ENCODE measurements around the gene AMDHD1.

DNA sequence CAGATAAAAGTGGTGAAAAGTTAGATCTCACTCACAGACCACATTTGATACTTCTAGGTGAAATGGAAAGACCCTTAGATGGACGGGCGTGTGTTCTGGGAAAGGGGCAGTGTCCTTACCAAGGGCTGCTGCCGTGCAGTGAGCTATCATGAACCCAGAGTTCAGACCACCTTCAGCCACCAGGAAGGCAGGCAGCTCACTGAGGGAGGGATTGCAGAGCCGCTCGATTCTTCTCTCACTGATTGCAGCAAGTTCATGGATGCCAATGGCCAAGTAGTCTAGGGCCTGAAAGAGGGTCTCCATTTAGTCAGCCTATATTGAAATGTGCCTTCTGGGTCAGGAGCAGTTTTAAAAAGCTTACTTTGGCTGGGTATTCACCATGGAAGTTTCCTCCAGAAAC lies 37.3 kb downstream of the AMDHD1 start:
- TF ChIP-seq, protein P1, sequence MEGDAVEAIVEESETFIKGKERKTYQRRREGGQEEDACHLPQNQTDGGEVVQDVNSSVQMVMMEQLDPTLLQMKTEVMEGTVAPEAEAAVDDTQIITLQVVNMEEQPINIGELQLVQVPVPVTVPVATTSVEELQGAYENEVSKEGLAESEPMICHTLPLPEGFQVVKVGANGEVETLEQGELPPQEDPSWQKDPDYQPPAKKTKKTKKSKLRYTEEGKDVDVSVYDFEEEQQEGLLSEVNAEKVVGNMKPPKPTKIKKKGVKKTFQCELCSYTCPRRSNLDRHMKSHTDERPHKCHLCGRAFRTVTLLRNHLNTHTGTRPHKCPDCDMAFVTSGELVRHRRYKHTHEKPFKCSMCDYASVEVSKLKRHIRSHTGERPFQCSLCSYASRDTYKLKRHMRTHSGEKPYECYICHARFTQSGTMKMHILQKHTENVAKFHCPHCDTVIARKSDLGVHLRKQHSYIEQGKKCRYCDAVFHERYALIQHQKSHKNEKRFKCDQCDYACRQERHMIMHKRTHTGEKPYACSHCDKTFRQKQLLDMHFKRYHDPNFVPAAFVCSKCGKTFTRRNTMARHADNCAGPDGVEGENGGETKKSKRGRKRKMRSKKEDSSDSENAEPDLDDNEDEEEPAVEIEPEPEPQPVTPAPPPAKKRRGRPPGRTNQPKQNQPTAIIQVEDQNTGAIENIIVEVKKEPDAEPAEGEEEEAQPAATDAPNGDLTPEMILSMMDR (IDR thresholded peaks at IDR 0.05) = no peak
- no peak for TF ChIP-seq POLR2A (IDR thresholded peaks at IDR 0.05)

Measured in testis (tissue), 2 donors.